ENCODE data around the gene CUL3.
"Not testable (repeated sequence)": the region's sequence is repeated elsewhere in the genome, so short reads cannot be mapped to it uniquely, and the experiment has no call there.

Gene CUL3

GRCh38 chr2:224585211-224586088, at the start of gene CUL3:
CUL3 (minus strand) TSS chr2:224585363; CDS start chr2:224585009, 354 bp downstream.
- peaks cover 20% of the 10 kb centered on the region for H3K36me3 Mint-ChIP-seq
- peak within 1 kb of the TSS; percentile 96 for H3K4me3 Mint-ChIP-seq
- H3K4me1 Mint-ChIP-seq, result peaks cover 50% of the 10 kb centered on the region
- DNase-seq, result peak; percentile 100
- H3K9me3 Mint-ChIP-seq, result no peaks in the 10 kb centered on the region
- CTCF ChIA-PET, result interaction anchor here (0.9 kb wide), 1 partner anchor 64 kb away, joined by 3 read pairs; no protein-coding TSS in a partner anchor
- H3K27me3 Mint-ChIP-seq, result no peaks in the 10 kb centered on the region
- H3K27ac Mint-ChIP-seq, result peak within 1 kb of the TSS; percentile 95

GRCh38 chr2:224630659-224631550, 45.7 kb upstream of the CUL3 start:
- no peak overlapping the region for H3K27ac Mint-ChIP-seq

GRCh38 chr2:224628416-224628815, 43.3 kb upstream of the CUL3 start:
- no peaks in the 10 kb centered on the region for H3K27me3 Mint-ChIP-seq
- no peak for DNase-seq
- H3K4me1 Mint-ChIP-seq, result no peaks in the 10 kb centered on the region
- H3K9me3 Mint-ChIP-seq, result no peaks in the 10 kb centered on the region
- no peaks in the 10 kb centered on the region for H3K36me3 Mint-ChIP-seq
- H3K4me3 Mint-ChIP-seq, result no peak overlapping the region
- H3K27ac Mint-ChIP-seq, result no peak overlapping the region
- CTCF ChIA-PET, result no interaction called here

More at GRCh38 chr2:224630659-224631550, 45.7 kb upstream of the CUL3 start:
- no peak for DNase-seq
- Mint-ChIP-seq H3K36me3 (no peaks in the 10 kb centered on the region), H3K4me1 (no peaks in the 10 kb centered on the region), H3K27me3 (no peaks in the 10 kb centered on the region), H3K4me3 (no peak overlapping the region), H3K9me3 (no peaks in the 10 kb centered on the region)
- CTCF ChIA-PET, result interaction anchor here (0.8 kb wide), 1 partner anchor 229 kb away, joined by 4 read pairs; the partner anchor contains the start of gene FAM124B

GRCh38 chr2:224626735-224627134, 41.6 kb upstream of the CUL3 start:
- no peaks in the 10 kb centered on the region for H3K36me3 Mint-ChIP-seq
- peaks cover 3% of the 10 kb centered on the region for H3K9me3 Mint-ChIP-seq
- no peak overlapping the region for H3K27ac Mint-ChIP-seq
- no peak for DNase-seq
- no peaks in the 10 kb centered on the region for H3K27me3 Mint-ChIP-seq
- H3K4me3 Mint-ChIP-seq, result no peak overlapping the region
- H3K4me1 Mint-ChIP-seq, result no peaks in the 10 kb centered on the region
- CTCF ChIA-PET, result no interaction called here

- no peaks in the 10 kb centered on the region for H3K9me3 Mint-ChIP-seq
- no peak overlapping the region for H3K4me3 Mint-ChIP-seq
- no peak for DNase-seq
- H3K36me3 Mint-ChIP-seq, result no peaks in the 10 kb centered on the region
- no peak overlapping the region for H3K27ac Mint-ChIP-seq
- CTCF ChIA-PET, result no interaction called here
- no peaks in the 10 kb centered on the region for H3K4me1 Mint-ChIP-seq
- no peaks in the 10 kb centered on the region for H3K27me3 Mint-ChIP-seq
Observed at GRCh38 chr2:224613543-224614286, 28.6 kb upstream of the CUL3 start.

GRCh38 chr2:224612578-224612977, 27.4 kb upstream of the CUL3 start:
- CTCF ChIA-PET, result no interaction called here
- Mint-ChIP-seq H3K27ac (no peak overlapping the region), H3K4me1 (no peaks in the 10 kb centered on the region), H3K4me3 (no peak overlapping the region), H3K9me3 (no peaks in the 10 kb centered on the region), H3K36me3 (no peaks in the 10 kb centered on the region), H3K27me3 (peaks cover 4% of the 10 kb centered on the region)
- no peak for DNase-seq

- CTCF ChIA-PET, result no interaction called here
- Mint-ChIP-seq H3K4me3 (no peak overlapping the region), H3K27ac (no peak overlapping the region), H3K4me1 (no peaks in the 10 kb centered on the region), H3K36me3 (no peaks in the 10 kb centered on the region), H3K9me3 (no peaks in the 10 kb centered on the region), H3K27me3 (peaks cover 7% of the 10 kb centered on the region)
- DNase-seq, result no peak
Observed at GRCh38 chr2:224611938-224612337, 26.8 kb upstream of the CUL3 start.

- DNase-seq, result no peak
- Mint-ChIP-seq H3K36me3 (peaks cover 1% of the 10 kb centered on the region), H3K4me3 (no peak overlapping the region), H3K9me3 (peaks cover 3% of the 10 kb centered on the region), H3K27ac (no peak overlapping the region), H3K4me1 (peaks cover 2% of the 10 kb centered on the region), H3K27me3 (peaks cover 12% of the 10 kb centered on the region)
- CTCF ChIA-PET, result no interaction called here
Observed at GRCh38 chr2:224608104-224608503, 22.9 kb upstream of the CUL3 start.

GRCh38 chr2:224603746-224604500, 18.8 kb upstream of the CUL3 start:
- H3K9me3 Mint-ChIP-seq, DNase-seq, H3K36me3 Mint-ChIP-seq, CTCF ChIA-PET, H3K4me1 Mint-ChIP-seq, H3K4me3 Mint-ChIP-seq, H3K27ac Mint-ChIP-seq: not testable (repeated sequence)
- H3K27me3 Mint-ChIP-seq, result peaks cover 19% of the 10 kb centered on the region

- not testable (repeated sequence) for H3K36me3 Mint-ChIP-seq, H3K4me1 Mint-ChIP-seq, DNase-seq, H3K9me3 Mint-ChIP-seq, H3K27ac Mint-ChIP-seq
- CTCF ChIA-PET, result interaction anchor here (0.7 kb wide), 1 partner anchor 234 kb away, joined by 3 read pairs; no protein-coding TSS in a partner anchor
- Mint-ChIP-seq H3K27me3 (peaks cover 15% of the 10 kb centered on the region), H3K4me3 (peak overlapping the region; percentile 51)
Observed at GRCh38 chr2:224602778-224603375, 17.7 kb upstream of the CUL3 start.

GRCh38 chr2:224601923-224602322, 16.8 kb upstream of the CUL3 start:
- no peak for DNase-seq
- H3K4me3 Mint-ChIP-seq, result no peak overlapping the region
- CTCF ChIA-PET, result interaction anchor here (0.7 kb wide), 1 partner anchor 210 kb away, joined by 4 read pairs; no protein-coding TSS in a partner anchor
- H3K4me1 Mint-ChIP-seq, result peaks cover 10% of the 10 kb centered on the region
- H3K27ac Mint-ChIP-seq, result no peak overlapping the region
- peaks cover 12% of the 10 kb centered on the region for H3K27me3 Mint-ChIP-seq
- peaks cover 1% of the 10 kb centered on the region for H3K36me3 Mint-ChIP-seq
- H3K9me3 Mint-ChIP-seq, result peaks cover 4% of the 10 kb centered on the region

- H3K4me3 Mint-ChIP-seq, result no peak overlapping the region
- H3K36me3 Mint-ChIP-seq, result peaks cover 1% of the 10 kb centered on the region
- CTCF ChIA-PET, result no interaction called here
- H3K4me1 Mint-ChIP-seq, result peaks cover 10% of the 10 kb centered on the region
- no peak overlapping the region for H3K27ac Mint-ChIP-seq
- peaks cover 12% of the 10 kb centered on the region for H3K27me3 Mint-ChIP-seq
- DNase-seq, result no peak
- peaks cover 4% of the 10 kb centered on the region for H3K9me3 Mint-ChIP-seq
Observed at GRCh38 chr2:224598678-224599077, 13.5 kb upstream of the CUL3 start.

- DNase-seq, result no peak
- H3K27me3 Mint-ChIP-seq, result peaks cover 4% of the 10 kb centered on the region
- CTCF ChIA-PET, result no interaction called here
Observed at GRCh38 chr2:224596289-224596688, 11.1 kb upstream of the CUL3 start.

More at GRCh38 chr2:224596289-224596688, 11.1 kb upstream of the CUL3 start:
- no peaks in the 10 kb centered on the region for H3K4me1 Mint-ChIP-seq
- no peak overlapping the region for H3K27ac Mint-ChIP-seq
- no peaks in the 10 kb centered on the region for H3K9me3 Mint-ChIP-seq
- no peaks in the 10 kb centered on the region for H3K36me3 Mint-ChIP-seq
- no peak overlapping the region for H3K4me3 Mint-ChIP-seq
